ENCODE measurements around the gene CHST8.

The CHST8 gene

DNA sequence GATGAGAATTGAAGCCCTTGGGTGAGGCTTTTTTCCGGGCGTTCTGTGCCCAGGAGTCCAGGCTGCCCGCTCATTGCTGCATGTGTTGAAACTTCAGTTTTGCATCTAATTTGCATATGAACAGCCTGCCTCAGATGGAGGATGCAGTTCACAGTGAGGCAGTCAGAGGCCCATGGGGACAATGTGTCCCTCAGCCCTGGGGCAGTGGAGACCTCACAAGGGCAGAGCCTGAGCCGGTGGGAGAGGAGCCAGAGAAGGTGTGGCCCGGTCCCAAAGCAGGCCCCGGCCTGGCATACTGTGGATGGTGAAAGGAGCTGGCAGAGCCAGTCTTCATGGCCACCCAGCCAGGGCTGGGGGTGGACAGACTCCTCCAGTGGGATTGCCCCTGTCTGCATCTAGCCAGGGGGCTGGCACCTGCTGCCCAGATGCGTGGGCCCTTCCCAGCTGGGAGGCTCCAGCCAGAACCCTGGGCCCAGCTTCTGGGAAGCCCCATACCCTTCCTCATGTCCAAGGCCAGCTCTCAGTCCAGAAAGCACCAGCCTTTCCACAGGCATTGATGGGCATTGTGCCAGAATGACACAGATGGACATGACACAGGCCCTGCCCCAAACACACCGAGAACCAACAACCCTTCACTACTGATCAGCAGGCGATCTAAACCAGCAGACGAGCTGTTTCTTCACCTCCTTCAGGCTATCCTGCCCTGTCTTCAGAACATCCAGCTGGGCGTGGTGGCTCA lies 142.0 kb downstream of the CHST8 start:
- peaks cover under 1% of the 10 kb centered on the region for H3K4me1 ChIP-seq (ENCODE audit: insufficient read depth, low read length)
- peaks cover 11% of the 10 kb centered on the region for H3K27me3 ChIP-seq (ENCODE audit: insufficient read depth, low read length)
- H3K36me3 ChIP-seq (ENCODE audit: insufficient read depth, low read length): no peaks in the 10 kb centered on the region
- no peak overlapping the region for H2AFZ ChIP-seq (ENCODE audit: low read depth, low read length)
- H3K9me3 ChIP-seq (ENCODE audit: low read length): no peaks in the 10 kb centered on the region
- H3K4me3 ChIP-seq (ENCODE audit: low read length): no peak overlapping the region

DNA sequence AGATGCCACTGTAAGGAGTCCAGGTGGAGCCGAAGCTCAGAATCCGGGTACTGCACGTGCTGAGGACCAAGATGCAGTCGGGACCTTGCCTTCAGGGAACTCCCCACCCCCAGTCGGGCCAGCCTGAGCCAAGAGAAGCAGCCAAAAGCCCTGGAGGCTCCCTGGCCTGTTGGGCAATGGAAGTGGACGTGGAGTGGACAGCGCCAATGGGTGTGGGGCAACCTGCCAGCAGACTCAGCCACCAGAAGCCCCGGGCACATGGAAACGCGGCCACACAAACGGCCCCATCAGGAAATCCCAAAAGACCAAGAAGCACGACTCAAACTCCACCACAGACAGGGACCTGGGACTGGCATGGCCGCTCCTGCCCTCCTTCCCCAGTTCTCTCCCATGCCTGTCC lies 144.9 kb downstream of the CHST8 start:
- no peak overlapping the region for H2AFZ ChIP-seq (ENCODE audit: low read depth, low read length)
- no peaks in the 10 kb centered on the region for H3K4me1 ChIP-seq (ENCODE audit: insufficient read depth, low read length)
- peaks cover 11% of the 10 kb centered on the region for H3K27me3 ChIP-seq (ENCODE audit: insufficient read depth, low read length)
- H3K9me3 ChIP-seq (ENCODE audit: low read length): no peaks in the 10 kb centered on the region
- no peak overlapping the region for H3K4me3 ChIP-seq (ENCODE audit: low read length)
- no peaks in the 10 kb centered on the region for H3K36me3 ChIP-seq (ENCODE audit: insufficient read depth, low read length)

DNA sequence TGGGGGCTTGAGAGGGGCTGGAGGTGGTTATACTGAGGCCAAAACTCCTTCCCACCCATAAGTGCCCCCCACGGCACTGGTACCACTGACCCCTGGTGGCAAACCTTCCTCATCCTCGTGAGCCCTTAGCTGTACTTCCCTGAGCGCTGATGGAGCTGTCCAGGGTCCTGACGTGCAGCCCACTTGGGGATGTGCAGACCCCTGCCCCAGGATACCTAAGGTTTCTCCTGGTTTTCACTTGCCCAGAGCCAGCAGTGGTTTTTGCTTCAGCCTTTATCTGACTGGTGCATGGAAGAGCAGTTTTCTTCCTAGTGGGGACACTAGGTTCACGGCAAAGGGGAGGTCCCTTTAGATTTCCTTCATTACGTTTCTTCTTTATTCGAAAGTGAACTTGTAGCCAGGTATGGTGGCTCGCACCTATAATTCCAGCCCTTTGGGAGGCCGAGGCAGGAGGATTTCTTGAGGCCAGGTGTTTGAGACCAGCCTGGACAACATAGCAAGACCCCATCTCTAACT lies 146.2 kb downstream of the CHST8 start:
- Histone ChIP-seq H2AFZ (ENCODE audit: low read depth, low read length) (no peak overlapping the region), H3K27me3 (ENCODE audit: insufficient read depth, low read length) (peaks cover 11% of the 10 kb centered on the region), H3K4me1 (ENCODE audit: insufficient read depth, low read length) (no peaks in the 10 kb centered on the region), H3K36me3 (ENCODE audit: insufficient read depth, low read length) (no peaks in the 10 kb centered on the region), H3K4me3 (ENCODE audit: low read length) (no peak overlapping the region), H3K9me3 (ENCODE audit: low read length) (no peaks in the 10 kb centered on the region)

DNA sequence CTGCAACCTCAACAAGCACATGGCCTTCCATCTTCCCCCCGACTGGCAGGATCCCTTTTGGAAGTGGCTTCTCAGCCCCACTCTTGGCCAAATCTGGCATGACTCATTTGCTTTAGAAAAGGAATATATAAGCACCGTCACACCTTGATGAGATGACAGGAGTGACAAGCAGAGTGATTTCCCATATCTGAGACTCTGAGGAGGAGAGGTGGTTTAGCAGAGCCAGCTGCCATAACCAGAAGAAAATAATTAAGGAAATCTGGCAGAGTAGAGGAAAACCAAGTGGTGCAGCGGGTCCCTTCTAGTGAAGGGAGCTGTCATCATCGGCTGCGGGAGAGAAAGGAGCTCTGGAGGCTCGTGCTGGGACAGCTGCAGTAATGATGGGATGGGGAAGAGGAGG lies 147.5 kb downstream of the CHST8 start:
- no peaks in the 10 kb centered on the region for H3K4me1 ChIP-seq (ENCODE audit: insufficient read depth, low read length)
- H3K36me3 ChIP-seq (ENCODE audit: insufficient read depth, low read length): no peaks in the 10 kb centered on the region
- peaks cover 11% of the 10 kb centered on the region for H3K27me3 ChIP-seq (ENCODE audit: insufficient read depth, low read length)
- H2AFZ ChIP-seq (ENCODE audit: low read depth, low read length): no peak overlapping the region
- no peak overlapping the region for H3K4me3 ChIP-seq (ENCODE audit: low read length)
- no peaks in the 10 kb centered on the region for H3K9me3 ChIP-seq (ENCODE audit: low read length)

DNA sequence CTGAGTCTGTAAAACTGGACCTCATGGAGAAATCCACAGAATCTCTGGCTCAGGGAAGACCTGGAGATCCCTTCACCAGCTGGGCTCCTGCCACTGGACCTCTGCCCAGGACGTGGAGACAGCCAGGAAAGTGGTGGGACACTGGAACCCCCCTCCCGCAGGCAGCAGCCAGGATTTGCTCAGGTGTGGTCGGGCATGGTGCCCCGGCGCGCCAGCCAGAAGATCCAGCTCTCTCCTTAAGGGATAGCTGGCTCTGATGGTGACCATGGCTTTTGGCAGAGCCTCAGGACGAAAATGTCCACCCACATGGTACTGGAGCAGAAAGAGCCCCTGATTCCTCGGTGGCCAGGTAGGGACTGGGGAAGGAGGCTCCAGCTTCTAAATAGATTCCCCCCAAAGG lies 148.4 kb downstream of the CHST8 start:
- peaks cover 9% of the 10 kb centered on the region for H3K27me3 ChIP-seq (ENCODE audit: insufficient read depth, low read length)

DNA sequence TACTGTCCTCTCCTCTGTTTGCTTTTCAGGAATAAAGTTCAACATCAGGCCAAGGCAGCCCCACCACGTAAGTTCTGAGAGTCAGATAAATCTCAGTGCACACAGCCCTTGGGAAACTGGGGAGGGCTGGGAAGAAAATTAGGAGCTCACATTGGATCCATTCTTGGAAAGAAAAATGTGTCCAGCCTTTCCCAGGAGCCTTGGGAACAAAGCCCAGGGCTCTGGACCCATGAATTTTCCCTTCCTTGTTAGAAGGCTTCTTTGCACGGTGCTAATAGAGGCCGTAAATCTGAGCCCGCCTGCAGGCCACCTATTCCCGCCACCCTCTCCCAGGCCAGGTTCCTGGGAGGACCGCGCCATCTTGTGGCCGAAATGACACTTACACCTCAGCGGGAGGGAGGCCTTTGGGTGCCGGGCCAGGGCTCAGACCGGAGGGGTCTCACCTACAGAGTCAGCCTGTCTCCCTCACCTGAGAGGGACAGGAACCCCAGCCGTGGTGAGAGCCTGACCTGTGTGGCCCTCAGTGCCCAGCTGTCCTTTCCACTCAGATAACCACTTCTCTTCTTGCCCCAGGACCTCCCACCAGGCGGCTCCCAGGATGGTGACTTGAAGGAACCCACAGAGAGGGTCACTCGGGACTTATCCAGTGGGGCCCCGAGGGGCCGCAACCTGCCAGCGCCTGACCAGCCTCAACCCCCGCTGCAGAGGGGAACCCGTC lies 149.8 kb downstream of the CHST8 start:
- H2AFZ ChIP-seq (ENCODE audit: low read depth, low read length): no peak overlapping the region
- no peaks in the 10 kb centered on the region for H3K4me1 ChIP-seq (ENCODE audit: insufficient read depth, low read length)
- no peaks in the 10 kb centered on the region for H3K9me3 ChIP-seq (ENCODE audit: low read length)
- H3K36me3 ChIP-seq (ENCODE audit: insufficient read depth, low read length): no peaks in the 10 kb centered on the region
- no peak overlapping the region for H3K4me3 ChIP-seq (ENCODE audit: low read length)
- H3K27me3 ChIP-seq (ENCODE audit: insufficient read depth, low read length): no peaks in the 10 kb centered on the region

More for the DNA sequence above, 148.4 kb downstream of the CHST8 start:
- Histone ChIP-seq H2AFZ (ENCODE audit: low read depth, low read length) (no peak overlapping the region), H3K9me3 (ENCODE audit: low read length) (no peaks in the 10 kb centered on the region), H3K4me3 (ENCODE audit: low read length) (no peak overlapping the region), H3K36me3 (ENCODE audit: insufficient read depth, low read length) (no peaks in the 10 kb centered on the region), H3K4me1 (ENCODE audit: insufficient read depth, low read length) (no peaks in the 10 kb centered on the region)

DNA sequence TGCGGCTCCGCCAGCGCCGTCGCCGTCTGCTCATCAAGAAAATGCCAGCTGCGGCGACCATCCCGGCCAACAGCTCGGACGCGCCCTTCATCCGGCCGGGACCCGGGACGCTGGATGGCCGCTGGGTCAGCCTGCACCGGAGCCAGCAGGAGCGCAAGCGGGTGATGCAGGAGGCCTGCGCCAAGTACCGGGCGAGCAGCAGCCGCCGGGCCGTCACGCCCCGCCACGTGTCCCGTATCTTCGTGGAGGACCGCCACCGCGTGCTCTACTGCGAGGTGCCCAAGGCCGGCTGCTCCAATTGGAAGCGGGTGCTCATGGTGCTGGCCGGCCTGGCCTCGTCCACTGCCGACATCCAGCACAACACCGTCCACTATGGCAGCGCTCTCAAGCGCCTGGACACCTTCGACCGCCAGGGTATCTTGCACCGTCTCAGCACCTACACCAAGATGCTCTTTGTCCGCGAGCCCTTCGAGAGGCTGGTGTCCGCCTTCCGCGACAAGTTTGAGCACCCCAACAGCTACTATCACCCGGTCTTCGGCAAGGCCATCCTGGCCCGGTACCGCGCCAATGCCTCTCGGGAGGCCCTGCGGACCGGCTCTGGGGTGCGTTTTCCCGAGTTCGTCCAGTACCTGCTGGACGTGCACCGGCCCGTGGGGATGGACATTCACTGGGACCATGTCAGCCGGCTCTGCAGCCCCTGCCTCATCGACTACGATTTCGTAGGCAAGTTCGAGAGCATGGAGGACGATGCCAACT lies 150.5 kb downstream of the CHST8 start:
- H3K9me3 ChIP-seq (ENCODE audit: low read length): no peaks in the 10 kb centered on the region
- no peaks in the 10 kb centered on the region for H3K27me3 ChIP-seq (ENCODE audit: insufficient read depth, low read length)
- H3K36me3 ChIP-seq (ENCODE audit: insufficient read depth, low read length): no peaks in the 10 kb centered on the region
- H2AFZ ChIP-seq (ENCODE audit: low read depth, low read length): no peak overlapping the region
- no peak overlapping the region for H3K4me3 ChIP-seq (ENCODE audit: low read length)
- H3K4me1 ChIP-seq (ENCODE audit: insufficient read depth, low read length): no peaks in the 10 kb centered on the region

DNA sequence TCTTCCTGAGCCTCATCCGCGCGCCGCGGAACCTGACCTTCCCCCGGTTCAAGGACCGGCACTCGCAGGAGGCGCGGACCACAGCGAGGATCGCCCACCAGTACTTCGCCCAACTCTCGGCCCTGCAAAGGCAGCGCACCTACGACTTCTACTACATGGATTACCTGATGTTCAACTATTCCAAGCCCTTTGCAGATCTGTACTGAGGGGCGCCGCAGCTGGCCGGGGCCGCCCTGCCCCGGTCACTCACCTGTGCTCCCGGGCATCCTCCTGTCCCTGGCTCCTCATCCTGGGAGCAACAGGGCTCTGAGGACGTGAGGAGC lies 151.1 kb downstream of the CHST8 start:
- Histone ChIP-seq H3K4me1 (ENCODE audit: insufficient read depth, low read length) (no peaks in the 10 kb centered on the region), H3K9me3 (ENCODE audit: low read length) (no peaks in the 10 kb centered on the region), H3K4me3 (ENCODE audit: low read length) (no peak overlapping the region), H2AFZ (ENCODE audit: low read depth, low read length) (no peak overlapping the region), H3K36me3 (ENCODE audit: insufficient read depth, low read length) (no peaks in the 10 kb centered on the region), H3K27me3 (ENCODE audit: insufficient read depth, low read length) (no peaks in the 10 kb centered on the region)

DNA sequence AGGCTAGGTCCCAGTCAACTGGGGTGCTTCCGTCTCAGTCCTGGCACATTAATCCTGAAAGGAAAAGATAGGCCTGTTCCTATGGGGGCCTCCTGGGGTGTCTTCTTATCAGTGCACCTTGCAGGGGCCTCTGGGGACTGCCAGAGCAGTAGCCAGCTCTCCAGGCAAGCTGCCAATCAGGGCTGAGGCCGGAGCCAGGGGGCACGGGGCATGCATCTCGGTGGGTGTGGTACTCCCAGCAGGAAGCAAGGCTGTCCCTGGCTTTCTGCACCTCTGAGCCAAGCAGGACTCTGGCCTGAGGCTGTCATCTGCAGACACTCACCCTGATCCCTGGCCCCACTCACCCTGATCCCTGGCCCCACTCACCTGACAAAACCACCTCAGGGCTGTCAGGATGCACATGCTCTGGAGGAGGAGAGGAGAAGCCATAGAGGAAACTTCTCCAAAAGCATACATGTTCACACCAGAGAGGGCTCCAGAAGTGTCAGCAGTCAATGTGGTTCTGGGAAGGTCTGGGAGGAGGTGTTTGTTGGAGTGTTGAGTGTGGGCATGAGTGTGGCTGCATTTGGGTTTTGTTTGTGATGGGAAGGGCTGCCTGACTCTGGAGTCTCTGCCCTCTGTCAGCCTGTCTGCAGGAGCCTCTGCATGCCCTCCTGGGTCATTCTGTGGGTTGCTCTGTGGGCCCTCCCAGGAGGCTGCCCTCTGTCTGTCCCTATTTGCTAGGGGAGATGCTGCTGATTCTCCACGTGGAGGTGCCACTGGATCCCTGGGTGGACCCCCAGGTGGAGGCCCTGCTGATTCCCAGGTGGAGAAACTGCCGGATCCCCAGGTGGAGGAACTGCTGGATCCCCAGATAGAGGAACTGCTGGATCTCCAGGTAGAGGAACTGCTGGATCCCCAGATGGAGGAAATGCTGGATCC lies 152.2 kb downstream of the CHST8 start:
- peaks cover 5% of the 10 kb centered on the region for H3K4me1 ChIP-seq (ENCODE audit: insufficient read depth, low read length)

DNA sequence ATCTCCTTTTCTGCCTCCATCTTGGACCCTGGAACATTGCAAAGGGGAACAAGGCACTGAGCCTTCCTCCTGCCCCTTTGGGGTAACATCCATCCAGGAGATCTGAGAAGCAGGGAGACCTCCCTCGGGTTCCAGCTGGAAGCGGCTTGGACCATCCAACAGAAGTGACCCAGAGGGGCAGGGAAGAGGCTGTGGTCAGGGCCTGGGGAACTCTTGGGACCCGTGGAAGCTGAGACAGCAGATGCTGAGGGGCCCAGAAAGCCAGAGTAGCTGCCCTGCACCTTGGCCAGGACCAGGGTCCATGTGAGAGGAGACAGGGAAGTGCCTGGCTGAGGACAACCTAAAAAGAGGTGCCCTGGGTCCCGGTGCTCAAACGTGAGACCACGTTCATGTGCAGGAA lies 153.0 kb downstream of the CHST8 start:
- Histone ChIP-seq H3K27me3 (ENCODE audit: insufficient read depth, low read length) (peaks cover 8% of the 10 kb centered on the region), H3K9me3 (ENCODE audit: low read length) (no peaks in the 10 kb centered on the region), H3K4me3 (ENCODE audit: low read length) (no peak overlapping the region), H3K4me1 (ENCODE audit: insufficient read depth, low read length) (peaks cover 5% of the 10 kb centered on the region), H3K36me3 (ENCODE audit: insufficient read depth, low read length) (no peaks in the 10 kb centered on the region), H2AFZ (ENCODE audit: low read depth, low read length) (no peak overlapping the region)

More for the DNA sequence above, 152.2 kb downstream of the CHST8 start:
- Histone ChIP-seq H3K9me3 (ENCODE audit: low read length) (no peaks in the 10 kb centered on the region), H3K36me3 (ENCODE audit: insufficient read depth, low read length) (no peaks in the 10 kb centered on the region), H3K27me3 (ENCODE audit: insufficient read depth, low read length) (peaks cover 7% of the 10 kb centered on the region), H2AFZ (ENCODE audit: low read depth, low read length) (no peak overlapping the region), H3K4me3 (ENCODE audit: low read length) (no peak overlapping the region)

DNA sequence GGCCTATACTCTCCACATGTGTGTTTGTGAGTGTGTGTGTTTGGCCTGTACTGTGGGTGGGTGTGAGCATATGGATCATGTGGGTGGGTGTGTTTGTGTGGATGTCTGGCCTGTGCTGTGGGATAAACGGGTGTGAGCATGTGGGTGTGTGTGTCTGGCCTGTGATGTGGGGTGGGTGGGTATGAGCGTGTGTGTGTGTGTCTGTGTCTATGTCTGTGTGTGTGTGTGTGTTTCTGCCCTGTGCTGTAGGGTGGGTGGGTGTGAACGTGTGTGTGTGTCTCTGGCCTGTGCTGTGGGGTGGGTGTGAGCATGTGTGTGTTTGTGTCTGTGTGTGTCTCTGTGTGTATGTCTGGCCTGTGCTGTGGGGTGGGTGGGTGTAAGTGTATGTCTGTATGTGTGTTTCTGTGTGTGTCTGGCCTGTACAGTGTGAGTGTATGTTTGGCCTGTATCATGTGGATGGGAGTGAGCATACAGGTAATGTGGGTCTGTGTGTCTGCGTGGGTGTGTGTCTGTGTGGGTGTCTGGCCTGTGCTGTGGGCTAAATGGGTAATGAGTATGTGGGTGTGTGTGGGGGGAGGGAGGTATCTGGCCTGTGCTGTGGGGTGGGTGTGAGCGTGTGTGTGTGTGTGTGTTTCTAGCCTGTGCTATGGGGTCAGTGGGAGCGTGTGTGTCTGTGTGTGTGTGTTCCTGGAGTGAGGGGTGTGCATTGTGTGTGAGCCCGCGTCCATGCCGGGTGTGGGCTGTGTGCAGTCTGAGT lies 154.2 kb downstream of the CHST8 start:
- Histone ChIP-seq H3K4me1 (ENCODE audit: insufficient read depth, low read length) (peaks cover 5% of the 10 kb centered on the region), H3K4me3 (ENCODE audit: low read length) (no peak overlapping the region), H3K27me3 (ENCODE audit: insufficient read depth, low read length) (peaks cover 11% of the 10 kb centered on the region), H3K9me3 (ENCODE audit: low read length) (no peaks in the 10 kb centered on the region), H2AFZ (ENCODE audit: low read depth, low read length) (no peak overlapping the region), H3K36me3 (ENCODE audit: insufficient read depth, low read length) (no peaks in the 10 kb centered on the region)

DNA sequence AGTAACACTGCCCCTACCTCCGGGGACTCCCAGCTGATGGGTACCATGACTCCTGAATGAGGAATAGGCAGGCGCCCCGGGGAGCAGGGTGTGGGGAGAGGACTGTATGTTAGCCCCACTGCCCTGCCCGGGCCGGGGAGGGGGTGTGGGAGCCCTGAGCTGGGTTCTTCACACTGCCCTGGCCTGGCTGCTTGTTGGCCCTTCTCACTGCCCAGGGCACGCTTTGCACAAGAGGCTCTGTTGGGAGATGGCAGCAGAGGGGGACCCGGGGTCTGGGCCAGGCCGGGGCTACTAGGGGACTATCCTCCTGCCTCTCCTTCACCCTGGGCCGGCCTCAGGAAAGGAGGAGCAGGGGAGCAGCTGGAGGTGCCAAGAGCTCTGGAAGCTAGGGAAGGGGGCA lies 155.6 kb downstream of the CHST8 start:
- peaks cover 11% of the 10 kb centered on the region for H3K27me3 ChIP-seq (ENCODE audit: insufficient read depth, low read length)

More for the DNA sequence above, 155.6 kb downstream of the CHST8 start:
- no peak overlapping the region for H3K4me3 ChIP-seq (ENCODE audit: low read length)
- no peak overlapping the region for H2AFZ ChIP-seq (ENCODE audit: low read depth, low read length)
- H3K36me3 ChIP-seq (ENCODE audit: insufficient read depth, low read length): no peaks in the 10 kb centered on the region
- peaks cover 5% of the 10 kb centered on the region for H3K4me1 ChIP-seq (ENCODE audit: insufficient read depth, low read length)
- no peaks in the 10 kb centered on the region for H3K9me3 ChIP-seq (ENCODE audit: low read length)

All from neuron (in vitro differentiated cells).